Liver (tissue), 3 donors: ENCODE data around the gene SLAIN2.

ENCODE experiments used
- CTCF ChIP-seq: fragments of 150-350 bp; IDR thresholded peaks from 2 replicates; pipeline ENCODE4 v1.5.1; 2017; ENCODE audit warnings: improper control_type of control experiment, low read depth, low read length; ENCODE audit not compliant: missing input control
- EGR1 ChIP-seq, 2 donors: IDR thresholded peaks; 2 replicates each; pipeline ENCODE4 v1.6.1; 2016 to 2018; ENCODE audit warnings: antibody characterized with exemption in 2 of 2, low read depth in 2 of 2
- MAX ChIP-seq: IDR thresholded peaks from 2 replicates; pipeline ENCODE4 v1.6.1; 2016; ENCODE audit warnings: antibody characterized with exemption
- RAD21 ChIP-seq, 2 donors: IDR thresholded peaks; 2 replicates each; pipeline ENCODE4 v1.6.1; 2016; ENCODE audit warnings: antibody characterized with exemption in 2 of 2, mild to moderate bottlenecking in 2 of 2
- TF ChIP-seq, protein P1 (sequence below): IDR thresholded peaks from 2 replicates; pipeline ENCODE4 v1.6.1; 2016; ENCODE audit warnings: antibody characterized with exemption, mild to moderate bottlenecking
- donor health status: healthy.
- donor health status: healthy.

- TF ChIP-seq, protein P1, sequence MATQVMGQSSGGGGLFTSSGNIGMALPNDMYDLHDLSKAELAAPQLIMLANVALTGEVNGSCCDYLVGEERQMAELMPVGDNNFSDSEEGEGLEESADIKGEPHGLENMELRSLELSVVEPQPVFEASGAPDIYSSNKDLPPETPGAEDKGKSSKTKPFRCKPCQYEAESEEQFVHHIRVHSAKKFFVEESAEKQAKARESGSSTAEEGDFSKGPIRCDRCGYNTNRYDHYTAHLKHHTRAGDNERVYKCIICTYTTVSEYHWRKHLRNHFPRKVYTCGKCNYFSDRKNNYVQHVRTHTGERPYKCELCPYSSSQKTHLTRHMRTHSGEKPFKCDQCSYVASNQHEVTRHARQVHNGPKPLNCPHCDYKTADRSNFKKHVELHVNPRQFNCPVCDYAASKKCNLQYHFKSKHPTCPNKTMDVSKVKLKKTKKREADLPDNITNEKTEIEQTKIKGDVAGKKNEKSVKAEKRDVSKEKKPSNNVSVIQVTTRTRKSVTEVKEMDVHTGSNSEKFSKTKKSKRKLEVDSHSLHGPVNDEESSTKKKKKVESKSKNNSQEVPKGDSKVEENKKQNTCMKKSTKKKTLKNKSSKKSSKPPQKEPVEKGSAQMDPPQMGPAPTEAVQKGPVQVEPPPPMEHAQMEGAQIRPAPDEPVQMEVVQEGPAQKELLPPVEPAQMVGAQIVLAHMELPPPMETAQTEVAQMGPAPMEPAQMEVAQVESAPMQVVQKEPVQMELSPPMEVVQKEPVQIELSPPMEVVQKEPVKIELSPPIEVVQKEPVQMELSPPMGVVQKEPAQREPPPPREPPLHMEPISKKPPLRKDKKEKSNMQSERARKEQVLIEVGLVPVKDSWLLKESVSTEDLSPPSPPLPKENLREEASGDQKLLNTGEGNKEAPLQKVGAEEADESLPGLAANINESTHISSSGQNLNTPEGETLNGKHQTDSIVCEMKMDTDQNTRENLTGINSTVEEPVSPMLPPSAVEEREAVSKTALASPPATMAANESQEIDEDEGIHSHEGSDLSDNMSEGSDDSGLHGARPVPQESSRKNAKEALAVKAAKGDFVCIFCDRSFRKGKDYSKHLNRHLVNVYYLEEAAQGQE, result no peak
- no peak for TF ChIP-seq CTCF
- TF ChIP-seq MAX, result no peak
- no peak for TF ChIP-seq EGR1 (IDR thresholded peaks at IDR 0.05; ENCODE audit: low read depth in 2 of 2)
- TF ChIP-seq RAD21 (IDR thresholded peaks at IDR 0.05), result no peak
Measured at GRCh38 chr4:48428926-48429325, 87.6 kb downstream of the SLAIN2 start.
